HUES6 (cell line): ENCODE results near the gene EFNA3.
"Not testable (repeated sequence)": the region's sequence is repeated elsewhere in the genome, so short reads cannot be mapped to it uniquely, and the experiment has no call there.

Experiments
- H3K27ac ChIP-seq: 2 replicates; pipeline ENCODE4 v1.7.0; 2013; ENCODE audit warnings: low read depth, mild to moderate bottlenecking, low read length, inconsistent platforms
- H3K27me3 ChIP-seq: 2 replicates; pipeline ENCODE4 v1.6.1; 2013; ENCODE audit warnings: low read length; ENCODE audit not compliant: control insufficient read depth, insufficient read depth
- H3K36me3 ChIP-seq: 2 replicates; pipeline ENCODE4 v1.6.1; 2013; ENCODE audit warnings: low read length; ENCODE audit not compliant: control insufficient read depth, insufficient read depth
- H3K4me1 ChIP-seq: 2 replicates; pipeline ENCODE4 v1.6.1; 2013; ENCODE audit warnings: low read length; ENCODE audit not compliant: control insufficient read depth, insufficient read depth
- H3K4me3 ChIP-seq: 2 replicates; pipeline ENCODE4 v1.5.1; 2013; ENCODE audit warnings: low read depth, low read length
- H3K9ac ChIP-seq: one replicate; pipeline ENCODE4 v1.6.1; 2013; ENCODE audit warnings: mild to moderate bottlenecking, low read length
- H3K9me3 ChIP-seq: 2 replicates; pipeline ENCODE4 v1.6.1; 2013; ENCODE audit warnings: low read depth, low read length; ENCODE audit not compliant: control insufficient read depth, insufficient read depth

The EFNA3 gene

GRCh38 chr1:155106862-155107261 is 28.2 kb downstream of the EFNA3 start:
- no peak overlapping the region for H3K4me3 ChIP-seq
- H3K27ac ChIP-seq, result no peak overlapping the region
- H3K9ac ChIP-seq, result no peak overlapping the region
- H3K9me3 ChIP-seq, result no peaks in the 10 kb centered on the region
- H3K4me1 ChIP-seq, result peaks cover under 1% of the 10 kb centered on the region
- H3K36me3 ChIP-seq, result no peaks in the 10 kb centered on the region
- no peaks in the 10 kb centered on the region; the same call in 1 of the 2 replicates for H3K27me3 ChIP-seq

- no peaks in the 10 kb centered on the region for H3K9me3 ChIP-seq
- no peak overlapping the region for H3K9ac ChIP-seq
- H3K4me3 ChIP-seq, result no peak overlapping the region
- H3K36me3 ChIP-seq, result no peaks in the 10 kb centered on the region
- H3K27ac ChIP-seq, result no peak overlapping the region
- H3K4me1 ChIP-seq, result peaks cover 5% of the 10 kb centered on the region
- H3K27me3 ChIP-seq, result no peaks in the 10 kb centered on the region; the same call in 1 of the 2 replicates
Measured at GRCh38 chr1:155107309-155108264, 28.9 kb downstream of the EFNA3 start.

- H3K36me3 ChIP-seq, result no peaks in the 10 kb centered on the region
- no peaks in the 10 kb centered on the region for H3K9me3 ChIP-seq
- H3K27me3 ChIP-seq, result no peaks in the 10 kb centered on the region; the same call in 1 of the 2 replicates
- peaks cover 5% of the 10 kb centered on the region for H3K4me1 ChIP-seq
- H3K4me3 ChIP-seq, result no peak overlapping the region
- H3K9ac ChIP-seq, result no peak overlapping the region
- H3K27ac ChIP-seq, result no peak overlapping the region
Measured at GRCh38 chr1:155108296-155108695, 29.7 kb downstream of the EFNA3 start.

DNA sequence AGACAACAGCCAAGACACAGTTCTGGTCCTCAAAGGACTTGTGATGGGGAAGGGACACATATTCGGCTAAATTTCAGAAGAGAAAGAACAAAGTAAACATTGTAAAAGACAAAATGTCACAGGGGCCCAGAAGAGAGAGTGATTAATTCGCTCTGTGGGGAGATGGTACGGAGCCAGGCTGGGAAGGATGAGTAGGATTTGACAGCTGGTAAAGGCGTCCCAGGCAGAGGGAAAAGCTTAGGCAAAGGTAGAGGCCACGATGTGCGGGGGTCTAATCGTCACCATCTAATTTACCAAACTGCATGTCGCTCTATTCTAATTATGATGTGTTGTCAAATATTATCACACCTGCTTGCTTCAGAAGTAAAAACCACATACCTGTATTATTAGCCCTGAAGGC is 31.7 kb downstream of the EFNA3 start:
- H3K36me3 ChIP-seq, result no peaks in the 10 kb centered on the region

DNA sequence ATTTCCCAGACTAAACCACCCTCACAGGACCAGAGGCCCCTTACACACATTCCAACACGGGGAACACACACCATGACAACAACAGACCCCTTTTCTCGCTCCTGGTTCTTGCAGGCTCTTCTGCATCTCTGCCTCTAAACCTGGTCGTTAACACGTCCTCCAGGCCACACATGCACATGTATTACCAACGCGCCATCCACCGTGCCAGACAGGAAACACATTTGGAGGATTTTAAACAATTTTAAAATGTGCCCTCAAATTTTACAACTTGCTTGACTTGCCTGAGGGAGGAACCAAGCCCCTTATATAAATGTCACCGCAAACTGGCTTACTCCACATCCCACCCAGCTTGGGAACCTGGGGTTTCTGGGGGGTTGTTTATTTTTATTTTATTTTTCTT is 32.2 kb downstream of the EFNA3 start:
- H3K27ac ChIP-seq, result no peak overlapping the region
- H3K4me1 ChIP-seq, result peaks cover 5% of the 10 kb centered on the region
- no peaks in the 10 kb centered on the region for H3K36me3 ChIP-seq
- no peak overlapping the region for H3K4me3 ChIP-seq
- H3K9me3 ChIP-seq, result no peaks in the 10 kb centered on the region
- no peak overlapping the region for H3K9ac ChIP-seq
- no peaks in the 10 kb centered on the region for H3K27me3 ChIP-seq

More for the DNA sequence above, 31.7 kb downstream of the EFNA3 start:
- Histone ChIP-seq H3K27me3 (no peaks in the 10 kb centered on the region; the same call in 1 of the 2 replicates), H3K9ac (no peak overlapping the region), H3K9me3 (no peaks in the 10 kb centered on the region), H3K27ac (no peak overlapping the region), H3K4me3 (no peak overlapping the region), H3K4me1 (peaks cover 5% of the 10 kb centered on the region)

DNA sequence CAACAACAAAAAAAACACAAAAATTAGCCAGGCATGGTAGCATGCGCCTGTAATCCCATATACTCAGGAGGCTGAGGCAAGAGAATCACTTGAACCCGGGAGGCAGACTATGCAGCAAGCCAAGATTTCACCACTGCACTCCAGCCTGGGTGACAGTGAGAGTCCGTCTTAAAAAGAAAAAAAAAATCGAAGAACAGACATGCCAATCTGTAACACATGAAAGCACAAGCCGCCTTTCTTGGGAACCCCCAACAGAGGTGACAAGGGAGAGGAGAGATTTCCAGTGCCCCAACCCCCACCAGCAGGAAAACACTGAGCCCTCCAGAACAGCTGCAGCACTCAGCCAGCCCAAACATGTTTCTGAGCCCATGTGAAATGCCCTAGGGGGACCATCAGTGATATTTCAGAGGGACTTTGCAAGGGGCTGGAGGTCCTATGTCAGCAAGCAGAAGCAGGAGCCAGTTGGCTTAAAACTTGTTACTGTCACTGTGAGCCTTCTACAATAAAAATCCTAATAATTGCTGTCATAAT is 34.9 kb downstream of the EFNA3 start:
- Histone ChIP-seq H3K4me1 (peaks cover 5% of the 10 kb centered on the region), H3K27ac (no peak overlapping the region), H3K9me3 (no peaks in the 10 kb centered on the region), H3K27me3 (no peaks in the 10 kb centered on the region), H3K9ac (no peak overlapping the region), H3K4me3 (no peak overlapping the region), H3K36me3 (no peaks in the 10 kb centered on the region)

- H3K4me1 ChIP-seq, result peaks cover 5% of the 10 kb centered on the region
- H3K36me3 ChIP-seq, result no peaks in the 10 kb centered on the region
- no peak overlapping the region for H3K27ac ChIP-seq
- no peak overlapping the region for H3K4me3 ChIP-seq
- no peak overlapping the region for H3K9ac ChIP-seq
- H3K27me3 ChIP-seq, result peaks cover 11% of the 10 kb centered on the region
- H3K9me3 ChIP-seq, result no peaks in the 10 kb centered on the region
Measured at GRCh38 chr1:155116113-155116764, 37.6 kb downstream of the EFNA3 start.

DNA sequence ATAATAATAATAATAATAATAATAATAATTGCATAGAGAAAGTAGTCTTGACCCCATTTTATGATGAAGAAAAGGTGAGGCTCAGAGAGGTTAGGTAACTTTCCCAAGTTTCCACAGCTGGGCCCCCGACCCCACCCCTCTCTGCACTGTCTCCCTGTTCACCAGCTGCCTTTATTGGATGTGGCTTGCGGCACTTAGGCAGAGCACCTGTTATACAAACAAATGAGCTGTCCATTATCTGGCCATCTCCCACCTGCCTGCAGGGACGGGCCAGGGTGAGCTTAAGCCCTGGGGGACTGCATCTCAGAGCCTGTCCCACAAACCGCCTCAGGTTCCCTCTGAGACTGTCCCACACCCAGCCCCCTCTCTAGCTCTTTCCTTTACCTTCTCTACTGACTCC is 39.0 kb downstream of the EFNA3 start:
- Histone ChIP-seq H3K9ac (no peak overlapping the region), H3K9me3 (no peaks in the 10 kb centered on the region), H3K4me3 (no peak overlapping the region), H3K27ac (no peak overlapping the region), H3K27me3 (peaks cover 13% of the 10 kb centered on the region), H3K36me3 (no peaks in the 10 kb centered on the region), H3K4me1 (no peaks in the 10 kb centered on the region; the same call in 1 of the 2 replicates)

- H3K9me3 ChIP-seq, H3K4me3 ChIP-seq, H3K4me1 ChIP-seq, H3K9ac ChIP-seq, H3K36me3 ChIP-seq, H3K27ac ChIP-seq: not testable (repeated sequence)
- peaks cover 13% of the 10 kb centered on the region for H3K27me3 ChIP-seq
Measured at GRCh38 chr1:155118090-155118489, 39.5 kb downstream of the EFNA3 start.

GRCh38 chr1:155120253-155120652 is 41.6 kb downstream of the EFNA3 start:
- Histone ChIP-seq H3K4me1 (peaks cover 11% of the 10 kb centered on the region), H3K27ac (no peak overlapping the region), H3K27me3 (peaks cover 31% of the 10 kb centered on the region)

DNA sequence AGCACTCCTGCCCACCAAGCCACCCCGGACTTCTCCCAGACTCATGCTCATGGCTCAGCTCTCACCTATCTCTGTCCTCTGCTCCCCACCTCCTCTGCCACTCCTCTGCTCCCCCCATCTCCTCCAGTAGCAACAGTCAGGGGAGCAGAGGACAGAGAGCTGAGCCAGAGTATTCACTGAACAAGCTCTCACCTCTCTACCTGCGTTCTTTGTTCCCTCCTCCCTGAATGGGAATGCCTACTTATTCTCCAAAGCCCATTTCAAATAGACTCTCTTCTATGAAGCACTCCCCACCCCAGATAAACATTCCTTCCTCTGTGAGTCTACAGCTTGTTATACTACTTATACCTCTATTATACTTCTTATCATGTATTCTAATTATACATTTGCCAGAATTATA is 42.6 kb downstream of the EFNA3 start:
- Histone ChIP-seq H3K27me3 (peaks cover 41% of the 10 kb centered on the region), H3K36me3 (no peaks in the 10 kb centered on the region), H3K4me1 (peaks cover 19% of the 10 kb centered on the region), H3K9me3 (no peaks in the 10 kb centered on the region), H3K9ac (no peak overlapping the region), H3K4me3 (no peak overlapping the region), H3K27ac (no peak overlapping the region)

More at GRCh38 chr1:155120253-155120652, 41.6 kb downstream of the EFNA3 start:
- Histone ChIP-seq H3K36me3 (no peaks in the 10 kb centered on the region), H3K9me3 (no peaks in the 10 kb centered on the region), H3K4me3 (no peak overlapping the region), H3K9ac (no peak overlapping the region)
